OCI-LY1 (cell line): ENCODE results near the gene PCK1.

Experiments used
- EZH2 ChIP-seq: fragments of 200-600 bp; sonication (generic), shearing (Covaris generic); IDR thresholded peaks from 2 replicates; pipeline ENCODE4 v1.8.0; 2017; ENCODE audit warnings: borderline replicate concordance, mixed run types, mild to moderate bottlenecking, antibody characterized with exemption, low read length, moderate library complexity, mixed read lengths
- TF ChIP-seq, protein P1 (sequence below): fragments of 200-600 bp; sonication (generic), shearing (Covaris generic); IDR thresholded peaks from 2 replicates; pipeline ENCODE4 v1.5.1; 2017; ENCODE audit warnings: mild to moderate bottlenecking, antibody characterized with exemption, low read length, moderate library complexity, mixed read lengths

DNA sequence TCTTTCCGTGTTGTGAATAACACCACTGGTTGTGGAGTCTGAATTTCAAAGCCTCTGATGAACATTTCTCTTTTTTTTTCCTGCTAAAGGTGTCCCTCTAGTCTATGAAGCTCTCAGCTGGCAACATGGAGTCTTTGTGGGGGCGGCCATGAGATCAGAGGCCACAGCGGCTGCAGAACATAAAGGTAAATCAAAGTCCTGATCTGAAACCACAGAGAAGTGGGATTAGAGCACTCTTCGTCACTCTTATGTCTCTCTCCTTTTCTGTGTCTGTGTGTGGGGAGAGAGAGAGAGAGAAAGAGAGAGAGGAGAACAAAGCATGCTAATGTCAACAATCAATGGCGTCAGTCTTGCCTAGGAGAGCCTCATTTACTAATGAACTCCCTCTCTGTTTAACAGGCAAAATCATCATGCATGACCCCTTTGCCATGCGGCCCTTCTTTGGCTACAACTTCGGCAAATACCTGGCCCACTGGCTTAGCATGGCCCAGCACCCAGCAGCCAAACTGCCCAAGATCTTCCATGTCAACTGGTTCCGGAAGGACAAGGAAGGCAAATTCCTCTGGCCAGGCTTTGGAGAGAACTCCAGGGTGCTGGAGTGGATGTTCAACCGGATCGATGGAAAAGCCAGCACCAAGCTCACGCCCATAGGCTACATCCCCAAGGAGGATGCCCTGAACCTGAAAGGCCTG lies 4.2 kb downstream of the PCK1 start:
- TF ChIP-seq EZH2, result no peak
- TF ChIP-seq, protein P1, sequence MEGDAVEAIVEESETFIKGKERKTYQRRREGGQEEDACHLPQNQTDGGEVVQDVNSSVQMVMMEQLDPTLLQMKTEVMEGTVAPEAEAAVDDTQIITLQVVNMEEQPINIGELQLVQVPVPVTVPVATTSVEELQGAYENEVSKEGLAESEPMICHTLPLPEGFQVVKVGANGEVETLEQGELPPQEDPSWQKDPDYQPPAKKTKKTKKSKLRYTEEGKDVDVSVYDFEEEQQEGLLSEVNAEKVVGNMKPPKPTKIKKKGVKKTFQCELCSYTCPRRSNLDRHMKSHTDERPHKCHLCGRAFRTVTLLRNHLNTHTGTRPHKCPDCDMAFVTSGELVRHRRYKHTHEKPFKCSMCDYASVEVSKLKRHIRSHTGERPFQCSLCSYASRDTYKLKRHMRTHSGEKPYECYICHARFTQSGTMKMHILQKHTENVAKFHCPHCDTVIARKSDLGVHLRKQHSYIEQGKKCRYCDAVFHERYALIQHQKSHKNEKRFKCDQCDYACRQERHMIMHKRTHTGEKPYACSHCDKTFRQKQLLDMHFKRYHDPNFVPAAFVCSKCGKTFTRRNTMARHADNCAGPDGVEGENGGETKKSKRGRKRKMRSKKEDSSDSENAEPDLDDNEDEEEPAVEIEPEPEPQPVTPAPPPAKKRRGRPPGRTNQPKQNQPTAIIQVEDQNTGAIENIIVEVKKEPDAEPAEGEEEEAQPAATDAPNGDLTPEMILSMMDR, result no peak
